SK-N-SH treated with all-trans-retinoic acid at 6 μM for 48 hours (cell line): ENCODE data around the gene CEP164.

ENCODE experiments used
- ARNTL ChIP-seq: fragments of 450-650 bp; formaldehyde crosslinking; IDR thresholded peaks from 2 replicates; pipeline ENCODE4 v1.5.0; 2020; ENCODE audit warnings: low read depth, mild to moderate bottlenecking, moderate library complexity, borderline replicate concordance
- BACH2 ChIP-seq: fragments of 250-450 bp; sonication (Bioruptor Pico); IDR thresholded peaks from 2 replicates; pipeline ENCODE4 v1.9.0; 2021; ENCODE audit warnings: mild to moderate bottlenecking, borderline replicate concordance
- GLIS3 ChIP-seq: fragments of 250-450 bp; sonication (Bioruptor Pico); IDR thresholded peaks from 2 replicates; pipeline ENCODE4 v1.5.0; 2020; ENCODE audit warnings: mild to moderate bottlenecking, moderate library complexity
- ISL1 ChIP-seq: fragments of 250-450 bp; sonication (Bioruptor Pico); IDR thresholded peaks from 2 replicates; pipeline ENCODE4 v2.1.2; 2022; ENCODE audit warnings: mild to moderate bottlenecking, moderate library complexity
- OSR1 ChIP-seq: fragments of 250-450 bp; sonication (Bioruptor Pico); IDR thresholded peaks from 2 replicates; pipeline ENCODE4 v1.8.0; 2022; ENCODE audit warnings: moderate library complexity, mild to moderate bottlenecking, inconsistent platforms
- TCF4 ChIP-seq: fragments of 250-450 bp; sonication (Bioruptor Pico); IDR thresholded peaks from 2 replicates; pipeline ENCODE4 v1.8.0; 2021; ENCODE audit warnings: mild to moderate bottlenecking, moderate library complexity, borderline replicate concordance
- ZC3H10 ChIP-seq: fragments of 250-450 bp; sonication (Bioruptor Pico); IDR thresholded peaks from 2 replicates; pipeline ENCODE4 v1.5.1; 2021; ENCODE audit warnings: mild to moderate bottlenecking, moderate library complexity
- ZFP30 ChIP-seq: fragments of 450-650 bp; formaldehyde crosslinking; IDR thresholded peaks from 2 replicates; pipeline ENCODE4 v1.5.0; 2022; ENCODE audit warnings: mild to moderate bottlenecking, moderate library complexity
- ZNF565 ChIP-seq: fragments of 450-650 bp; formaldehyde crosslinking; conservative IDR thresholded peaks from 2 replicates; pipeline ENCODE4 v1.5.0; 2020; ENCODE audit warnings: low read depth, mild to moderate bottlenecking, moderate library complexity
- ZNF70 ChIP-seq: fragments of 450-650 bp; formaldehyde crosslinking; IDR thresholded peaks from 2 replicates; pipeline ENCODE4 v1.5.0; 2020; ENCODE audit warnings: mild to moderate bottlenecking, moderate library complexity
- TF ChIP-seq, protein P1 (sequence below): fragments of 250-450 bp; sonication (Bioruptor Pico); IDR thresholded peaks from 2 replicates; pipeline ENCODE4 v1.5.1; 2020; ENCODE audit warnings: low read depth, mild to moderate bottlenecking, moderate library complexity
- TF ChIP-seq, protein P2 (sequence below): fragments of 250-450 bp; sonication (Bioruptor Pico); IDR thresholded peaks from 2 replicates; pipeline ENCODE4 v1.5.0; 2020; ENCODE audit warnings: mild to moderate bottlenecking, moderate library complexity
- TF ChIP-seq, protein P3 (sequence below): fragments of 250-450 bp; sonication (Bioruptor Pico); IDR thresholded peaks from 2 replicates; pipeline ENCODE4 v1.8.0; 2020; ENCODE audit warnings: mild to moderate bottlenecking, moderate library complexity, borderline replicate concordance

DNA sequence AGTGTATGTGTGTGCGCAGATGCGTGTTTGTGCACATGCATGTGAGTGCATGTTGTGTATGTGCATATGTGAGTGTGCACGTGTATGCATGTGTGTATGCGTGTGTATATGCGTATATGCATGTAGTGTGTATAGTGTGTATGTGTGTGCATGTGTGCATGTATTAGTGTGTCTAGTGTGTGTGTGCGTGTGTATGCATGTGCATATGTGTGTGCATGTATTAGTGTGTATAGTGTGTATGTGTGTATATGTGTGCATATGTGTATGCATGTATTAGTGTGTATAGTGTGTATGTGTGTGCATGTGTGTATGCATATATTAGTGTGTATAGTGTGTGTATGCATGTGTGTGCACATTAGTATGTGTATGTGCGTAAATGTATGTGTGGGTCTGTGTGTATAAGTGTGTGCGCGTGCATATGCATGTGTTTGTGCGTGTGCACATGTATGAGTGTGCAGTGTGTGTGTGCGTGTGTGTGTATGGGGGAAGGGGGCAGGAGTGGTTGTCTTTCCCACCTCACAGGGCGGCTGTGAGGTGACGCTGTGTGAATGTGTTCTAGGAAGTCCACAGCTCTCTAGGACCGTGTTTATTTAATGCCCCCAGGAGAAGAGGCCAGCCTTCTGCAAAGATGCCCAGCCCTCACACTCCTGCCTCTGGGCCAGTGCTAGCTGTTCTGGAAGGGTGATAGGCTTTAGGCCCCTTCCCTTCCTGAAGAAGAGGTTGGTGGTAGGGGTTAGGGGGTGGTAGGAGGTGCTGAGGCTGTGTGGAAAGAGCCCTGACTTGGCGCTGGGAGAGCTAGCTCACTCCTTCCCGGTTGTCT lies 114.6 kb downstream of the CEP164 start:
- TF ChIP-seq BACH2 (CRISPR knock-in tag) (no peak), TCF4 (CRISPR knock-in tag) (no peak), ISL1 (no peak), OSR1 (CRISPR knock-in tag) (no peak), ARNTL (CRISPR knock-in tag) (no peak), GLIS3 (no peak), ZNF70 (CRISPR knock-in tag) (no peak), ZC3H10 (no peak), ZFP30 (CRISPR knock-in tag) (no peak), ZNF565 (CRISPR knock-in tag) (no peak)
- TF ChIP-seq, protein P1, sequence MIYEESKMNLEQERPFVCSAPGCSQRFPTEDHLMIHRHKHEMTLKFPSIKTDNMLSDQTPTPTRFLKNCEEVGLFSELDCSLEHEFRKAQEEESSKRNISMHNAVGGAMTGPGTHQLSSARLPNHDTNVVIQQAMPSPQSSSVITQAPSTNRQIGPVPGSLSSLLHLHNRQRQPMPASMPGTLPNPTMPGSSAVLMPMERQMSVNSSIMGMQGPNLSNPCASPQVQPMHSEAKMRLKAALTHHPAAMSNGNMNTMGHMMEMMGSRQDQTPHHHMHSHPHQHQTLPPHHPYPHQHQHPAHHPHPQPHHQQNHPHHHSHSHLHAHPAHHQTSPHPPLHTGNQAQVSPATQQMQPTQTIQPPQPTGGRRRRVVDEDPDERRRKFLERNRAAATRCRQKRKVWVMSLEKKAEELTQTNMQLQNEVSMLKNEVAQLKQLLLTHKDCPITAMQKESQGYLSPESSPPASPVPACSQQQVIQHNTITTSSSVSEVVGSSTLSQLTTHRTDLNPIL (CRISPR knock-in tag), result no peak
- TF ChIP-seq, protein P2, sequence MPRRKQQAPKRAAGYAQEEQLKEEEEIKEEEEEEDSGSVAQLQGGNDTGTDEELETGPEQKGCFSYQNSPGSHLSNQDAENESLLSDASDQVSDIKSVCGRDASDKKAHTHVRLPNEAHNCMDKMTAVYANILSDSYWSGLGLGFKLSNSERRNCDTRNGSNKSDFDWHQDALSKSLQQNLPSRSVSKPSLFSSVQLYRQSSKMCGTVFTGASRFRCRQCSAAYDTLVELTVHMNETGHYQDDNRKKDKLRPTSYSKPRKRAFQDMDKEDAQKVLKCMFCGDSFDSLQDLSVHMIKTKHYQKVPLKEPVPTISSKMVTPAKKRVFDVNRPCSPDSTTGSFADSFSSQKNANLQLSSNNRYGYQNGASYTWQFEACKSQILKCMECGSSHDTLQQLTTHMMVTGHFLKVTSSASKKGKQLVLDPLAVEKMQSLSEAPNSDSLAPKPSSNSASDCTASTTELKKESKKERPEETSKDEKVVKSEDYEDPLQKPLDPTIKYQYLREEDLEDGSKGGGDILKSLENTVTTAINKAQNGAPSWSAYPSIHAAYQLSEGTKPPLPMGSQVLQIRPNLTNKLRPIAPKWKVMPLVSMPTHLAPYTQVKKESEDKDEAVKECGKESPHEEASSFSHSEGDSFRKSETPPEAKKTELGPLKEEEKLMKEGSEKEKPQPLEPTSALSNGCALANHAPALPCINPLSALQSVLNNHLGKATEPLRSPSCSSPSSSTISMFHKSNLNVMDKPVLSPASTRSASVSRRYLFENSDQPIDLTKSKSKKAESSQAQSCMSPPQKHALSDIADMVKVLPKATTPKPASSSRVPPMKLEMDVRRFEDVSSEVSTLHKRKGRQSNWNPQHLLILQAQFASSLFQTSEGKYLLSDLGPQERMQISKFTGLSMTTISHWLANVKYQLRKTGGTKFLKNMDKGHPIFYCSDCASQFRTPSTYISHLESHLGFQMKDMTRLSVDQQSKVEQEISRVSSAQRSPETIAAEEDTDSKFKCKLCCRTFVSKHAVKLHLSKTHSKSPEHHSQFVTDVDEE (CRISPR knock-in tag), result no peak
- TF ChIP-seq, protein P3, sequence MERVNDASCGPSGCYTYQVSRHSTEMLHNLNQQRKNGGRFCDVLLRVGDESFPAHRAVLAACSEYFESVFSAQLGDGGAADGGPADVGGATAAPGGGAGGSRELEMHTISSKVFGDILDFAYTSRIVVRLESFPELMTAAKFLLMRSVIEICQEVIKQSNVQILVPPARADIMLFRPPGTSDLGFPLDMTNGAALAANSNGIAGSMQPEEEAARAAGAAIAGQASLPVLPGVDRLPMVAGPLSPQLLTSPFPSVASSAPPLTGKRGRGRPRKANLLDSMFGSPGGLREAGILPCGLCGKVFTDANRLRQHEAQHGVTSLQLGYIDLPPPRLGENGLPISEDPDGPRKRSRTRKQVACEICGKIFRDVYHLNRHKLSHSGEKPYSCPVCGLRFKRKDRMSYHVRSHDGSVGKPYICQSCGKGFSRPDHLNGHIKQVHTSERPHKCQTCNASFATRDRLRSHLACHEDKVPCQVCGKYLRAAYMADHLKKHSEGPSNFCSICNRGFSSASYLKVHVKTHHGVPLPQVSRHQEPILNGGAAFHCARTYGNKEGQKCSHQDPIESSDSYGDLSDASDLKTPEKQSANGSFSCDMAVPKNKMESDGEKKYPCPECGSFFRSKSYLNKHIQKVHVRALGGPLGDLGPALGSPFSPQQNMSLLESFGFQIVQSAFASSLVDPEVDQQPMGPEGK (CRISPR knock-in tag), result no peak
